K562 (cell line): ENCODE results near the gene CALU. TPM values are rescaled to one million over a fixed set of nuclear protein-coding genes. Genes with fewer than 3 reads are reported as not detected.
A peak's percentile ranks its signal among the peaks of the same experiment; 100 is the strongest.

Experiments used
- ATAC-seq: fragments of 200-7000 bp; cut with Tn5 transposase; 3 replicates; pipeline ENCODE4 v1.9.1; 2020; ENCODE audit warnings: moderate library complexity
- BruUV-seq: library from RNA; stranded (reverse); fragments of 400-500 nt; replicated peaks from 2 replicates; lab custom pipeline; 2021; lab: Mats Ljungman, UMichigan
- CTCF ChIA-PET: fragments of 300-600 bp; formaldehyde crosslinking; extraction: SDS; loops from one replicate; lab custom pipeline; 2021; ENCODE audit warnings: low intra/inter-chr PET ratio; lab: Yijun Ruan, JAX
- POLR2A ChIA-PET: fragments of 300-600, 350-650 bp; sonication (Branson Sonifier 250); formaldehyde crosslinking; extraction: SDS; loops from one replicate; lab custom pipeline; 2021; ENCODE audit warnings: antibody characterized with exemption, inconsistent platforms; lab: Yijun Ruan, JAX
- DNase-seq, 4 experiments: peaks; one replicate each; pipeline versions ENCODE4 v3.0.0 to v3.0.0-alpha.2; 2011 to 2018; ENCODE audit warnings: low spot score in 3 of 4, mixed read lengths in 3 of 4; ENCODE audit errors: extremely low read depth in 1 of 4
- FAIRE-seq: peaks from 2 replicates; lab custom pipeline; 2011; peaks lifted over from hg19 to GRCh38; lab: Jason Lieb, UNC
- H2AFZ ChIP-seq: 2 replicates; pipeline ENCODE4 v1.6.0; 2011; ENCODE audit warnings: low read depth, low read length, control low read depth, inconsistent platforms
- H3K27ac ChIP-seq: fragments of 200-600 bp; 3 replicates; pipeline ENCODE4 v1.8.0; 2011; ENCODE audit warnings: low read depth, mild to moderate bottlenecking, control low read depth, inconsistent platforms, low read length, moderate library complexity, mixed read lengths; ENCODE audit errors: extremely low read depth
- H3K27me3 ChIP-seq, 2 experiments: fragments of 300-600 bp in 1 of 2; 2 replicates in 1 of 2; 3 replicates in 1 of 2; pipeline versions ENCODE4 v1.6.0 to v1.8.0; 2011; ENCODE audit warnings: inconsistent platforms in 2 of 2, low read length in 2 of 2, mild to moderate bottlenecking in 1 of 2, mixed read lengths in 1 of 2, moderate library complexity in 1 of 2; ENCODE audit not compliant: control insufficient read depth in 2 of 2, insufficient read depth in 2 of 2
- H3K36me3 ChIP-seq: fragments of 300-600 bp; 3 replicates; pipeline ENCODE4 v1.8.0; 2011; ENCODE audit warnings: mild to moderate bottlenecking, low read length, inconsistent platforms; ENCODE audit not compliant: control insufficient read depth, insufficient read depth
- H3K4me1 ChIP-seq, 2 experiments: fragments of 200-600 bp in 1 of 2; replicated peaks in 1 of 2; 2 replicates in 1 of 2; 3 replicates in 1 of 2; pipeline versions ENCODE4 v1.5.1 to v1.8.0; 2011; ENCODE audit warnings: inconsistent platforms in 2 of 2, low read length in 2 of 2, mild to moderate bottlenecking in 1 of 2, mixed read lengths in 1 of 2, moderate library complexity in 1 of 2; ENCODE audit not compliant: control insufficient read depth in 2 of 2, insufficient read depth in 2 of 2
- H3K4me2 ChIP-seq: 2 replicates; pipeline ENCODE4 v1.6.1; 2011; ENCODE audit warnings: low read length, control low read depth, inconsistent platforms, mixed read lengths; ENCODE audit not compliant: insufficient read depth
- H3K4me3 ChIP-seq: fragments of 200-600 bp; sonication (generic), shearing (Covaris generic); 2 replicates; pipeline ENCODE4 v1.5.1; 2016; ENCODE audit warnings: control low read depth, inconsistent platforms
- H3K79me2 ChIP-seq: fragments of 200-600 bp; 3 replicates; pipeline ENCODE4 v1.8.0; 2011; ENCODE audit warnings: low read length, inconsistent platforms; ENCODE audit not compliant: control insufficient read depth, insufficient read depth
- H3K9ac ChIP-seq, 2 experiments: 2 replicates each; pipeline versions ENCODE4 v1.6.0 to v1.6.1; 2011; ENCODE audit warnings: low read depth in 2 of 2, low read length in 2 of 2, control low read depth in 1 of 2, inconsistent platforms in 1 of 2, mild to moderate bottlenecking in 1 of 2, mixed read lengths in 1 of 2; ENCODE audit not compliant: insufficient read depth in 1 of 2
- H3K9me1 ChIP-seq: one replicate; pipeline ENCODE4 v1.6.0; 2011; ENCODE audit warnings: inconsistent platforms, mild to moderate bottlenecking, low read length, moderate library complexity; ENCODE audit not compliant: control insufficient read depth, insufficient read depth
- H3K9me3 ChIP-seq: replicated peaks from 2 replicates; pipeline ENCODE4 v1.5.1; 2011; ENCODE audit warnings: low read depth, low read length, inconsistent platforms; ENCODE audit not compliant: control insufficient read depth, insufficient read depth
- H4K20me1 ChIP-seq: replicated peaks from 2 replicates; pipeline ENCODE4 v1.6.1; 2011; ENCODE audit warnings: low read length, inconsistent platforms, mixed read lengths; ENCODE audit not compliant: control insufficient read depth, insufficient read depth
- ARNT ChIP-seq, 2 experiments: fragments of 450-650 bp; IDR thresholded peaks; 2 replicates each; pipeline ENCODE4 v1.6.1; 2016; ENCODE audit warnings: mild to moderate bottlenecking in 1 of 2
- GATA2 ChIP-seq: sonication (generic); formaldehyde crosslinking; IDR thresholded peaks from 2 replicates; pipeline ENCODE4 v1.4.0; 2020; ENCODE audit warnings: mild to moderate bottlenecking, missing genetic modification reagents
- HES1 ChIP-seq: fragments of 450-650 bp; IDR thresholded peaks from 2 replicates; pipeline ENCODE4 v1.6.1; 2016; ENCODE audit warnings: low read depth, mild to moderate bottlenecking, moderate library complexity
- KAT2B ChIP-seq: IDR thresholded peaks from one replicate; pipeline ENCODE4 v1.6.1; 2012; ENCODE audit warnings: low read depth, mild to moderate bottlenecking, control low read depth, inconsistent platforms, low read length, moderate library complexity
- MITF ChIP-seq: IDR thresholded peaks from 2 replicates; pipeline ENCODE4 v1.6.1; 2014; ENCODE audit warnings: antibody characterized with exemption
- PCBP1 ChIP-seq: fragments of 200-400 bp; formaldehyde crosslinking; IDR thresholded peaks from 2 replicates; pipeline ENCODE4 v1.6.1; 2018; ENCODE audit warnings: mild to moderate bottlenecking, low read depth, low read length; ENCODE audit not compliant: poor library complexity, severe bottlenecking
- WGBS: fragments of 100-300 bp; shearing (Covaris generic); methylation state at CpG from one replicate; pipeline ENCODE4 v1.1.6; 2016; ENCODE audit warnings: low coverage, mixed read lengths; ENCODE audit not compliant: insufficient coverage; ENCODE audit errors: missing lambda C conversion rate; 5-methylcytosine and 5-hydroxymethylcytosine counted together
- in situ Hi-C: fragments of 300-500 bp; cut with MboI; formaldehyde crosslinking; loops from 4 replicates; pipeline ENCODE4 v1.15.0; 2018; ENCODE audit warnings: inconsistent platforms, mixed read lengths
- intact Hi-C: fragments of 100-400 bp; cut with micrococcal nuclease; formaldehyde crosslinking; loops from 2 replicates; pipeline ENCODE4 v1.14.2; 2022
- polyA plus RNA-seq, 8 experiments: library from polyadenylated mRNA; depleted of rRNA in 4 of 8; stranded (reverse) in 5 of 8; unstranded in 3 of 8; fragments of >200 nt; fragmentation: Nextera tagmentation in 2 of 8; fragmentation: Illumina TruSeq in 1 of 8; extraction: Ambion mirVana in 2 of 8; extraction: Trizol in 1 of 8; gene quantifications; 2 replicates each; pipeline versions ENCODE4 v1.2.1 to v1.2.3, GENCODE V29; 2011 to 2014; ENCODE audit warnings: inconsistent platforms in 1 of 8, missing spikeins in 1 of 8
- total RNA-seq, 7 experiments: library from RNA; depleted of rRNA in 6 of 7; stranded (reverse); fragments of >200 nt in 6 of 7; fragmentation: Illumina TruSeq in 2 of 7; extraction: Trizol in 2 of 7; gene quantifications; 2 replicates each; pipeline versions ENCODE4 v1.2.1 to v1.2.3, GENCODE V29; 2011 to 2021; ENCODE audit warnings: low replicate concordance in 1 of 7
- TF ChIP-seq, protein P1 (sequence below), 2 experiments: fragments of 450-650 bp in 1 of 2; sonication (generic) in 1 of 2; formaldehyde crosslinking in 1 of 2; IDR thresholded peaks in 1 of 2; conservative IDR thresholded peaks in 1 of 2; 2 replicates each; pipeline versions ENCODE4 v1.6.1 to v1.8.1; 2016 to 2023; ENCODE audit warnings: mild to moderate bottlenecking in 2 of 2, moderate library complexity in 2 of 2, inconsistent platforms in 1 of 2, missing genetic modification reagents in 1 of 2

CALU gene
- total and polyA plus RNA-seq, 9 of the 15 experiments (the other 6 are each of a cell fraction or from before 2014, with no cell fraction given): 166 to 286 (median 215) TPM

GRCh38 chr7:128727239-128727638, 11.9 kb upstream of the CALU start:
- H3K79me2 ChIP-seq: no peaks in the 10 kb centered on the region
- no peak for ATAC-seq
- H3K4me3 ChIP-seq: no peak overlapping the region
- H3K9ac ChIP-seq: no peak overlapping the region
- no TSS peak for BruUV-seq
- intact Hi-C loops: no loop called here
- WGBS: 18% methylated on average over 4 of the region's 4 CpGs
- H3K27me3 ChIP-seq: peaks cover 5 to 6% of the 10 kb centered on the region in 2 experiments; a peak in 1 of 5 replicates
- CTCF ChIA-PET: no interaction called here
- no peaks in the 10 kb centered on the region for H3K9me3 ChIP-seq
- no peaks in the 10 kb centered on the region for H3K36me3 ChIP-seq
- peaks cover 5 to 13% of the 10 kb centered on the region in 2 experiments for H3K4me1 ChIP-seq
- peak overlapping the region; percentile 51; the same call in 1 of the 2 replicates for H2AFZ ChIP-seq
- H3K9me1 ChIP-seq: no peaks in the 10 kb centered on the region
- no peak overlapping the region for H3K27ac ChIP-seq
- 0 out of 2 replicates have a peak, but pooled peaks have one; percentile 3 for TF ChIP-seq GATA2 (CRISPR knock-in tag)
- no peak for TF ChIP-seq HES1
- no peak for DNase-seq
- no peak for FAIRE-seq
- in situ Hi-C loops: no loop called here
- H3K4me2 ChIP-seq: no peak overlapping the region
- no peaks in the 10 kb centered on the region for H4K20me1 ChIP-seq
- POLR2A ChIA-PET: interaction anchor here (0.5 to 16.5 kb wide), 3 partner anchors 12 to 69 kb away, joined by 3 to 242 read pairs (median 5); partner anchors contain the start of gene CALU

- Histone ChIP-seq H2AFZ (peak overlapping the region; percentile 37), H3K27ac (no peak overlapping the region), H3K9ac (no peak overlapping the region), H3K9me3 (no peaks in the 10 kb centered on the region), H3K9me1 (no peaks in the 10 kb centered on the region), H3K27me3 (peaks cover 5 to 6% of the 10 kb centered on the region in 2 experiments; a peak in 1 of 5 replicates), H3K4me3 (no peak overlapping the region), H3K79me2 (no peaks in the 10 kb centered on the region), H4K20me1 (no peaks in the 10 kb centered on the region), H3K4me1 (peaks cover 5 to 21% of the 10 kb centered on the region in 2 experiments), H3K36me3 (no peaks in the 10 kb centered on the region), H3K4me2 (peak overlapping the region; percentile 4; the same call in 1 of the 2 replicates)
- POLR2A ChIA-PET: interaction anchor here (0.6 to 16.5 kb wide), 4 partner anchors 9 to 28 kb away, joined by 3 to 242 read pairs (median 3); partner anchors contain the start of gene CALU
- BruUV-seq: no TSS peak
- intact Hi-C loops: no loop called here
- no peak for TF ChIP-seq MITF
- TF ChIP-seq KAT2B: no peak
- TF ChIP-seq, protein P1, sequence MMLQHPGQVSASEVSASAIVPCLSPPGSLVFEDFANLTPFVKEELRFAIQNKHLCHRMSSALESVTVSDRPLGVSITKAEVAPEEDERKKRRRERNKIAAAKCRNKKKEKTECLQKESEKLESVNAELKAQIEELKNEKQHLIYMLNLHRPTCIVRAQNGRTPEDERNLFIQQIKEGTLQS (IDR thresholded peaks at IDR 0.05): peak; percentile 52
- TF ChIP-seq, protein P1 (CRISPR knock-in tag; conservative IDR thresholded peaks at IDR 0.05): 0 out of 2 replicates have a peak, but pooled peaks have one; percentile 44
- no peak for TF ChIP-seq PCBP1
- no peak for TF ChIP-seq ARNT (IDR thresholded peaks at IDR 0.05)
- in situ Hi-C loops: no loop called here
- ATAC-seq (no peak), FAIRE-seq (no peak), DNase-seq (no peak)
- 15% methylated on average over 2 of the region's 2 CpGs for WGBS
- CTCF ChIA-PET: no interaction called here
Measured at GRCh38 chr7:128728598-128728997, 10.6 kb upstream of the CALU start.
